Measurements from ENCODE around the gene KIZ. TPM values are rescaled to one million over a fixed set of nuclear protein-coding genes. Genes with fewer than 3 reads are reported as not detected.

KIZ gene
- total RNA-seq, 6 donors from 2014 or later, result 7.9 to 29.3 (median 15.2) TPM

GRCh38 chr20:21213691-21214090, 87.8 kb downstream of the KIZ start:
- Histone ChIP-seq H3K27me3 (no peaks in the 10 kb centered on the region), H3K36me3 (no peaks in the 10 kb centered on the region), H3K9me3 (no peaks in the 10 kb centered on the region), H3K27ac (no peak overlapping the region), H3K4me1 (no peaks in the 10 kb centered on the region), H3K4me3 (no peak overlapping the region)
- no peak for DNase-seq
- 87 to 88% methylated on average over 2 of the region's 2 CpGs for WGBS, 2 donors
- ATAC-seq (ENCODE audit: low FRiP score in 2 of 2), result no peak
- TF ChIP-seq POLR2AphosphoS5 (IDR thresholded peaks at IDR 0.05) (no peak), CTCF (IDR thresholded peaks at IDR 0.05) (no peak)

DNA sequence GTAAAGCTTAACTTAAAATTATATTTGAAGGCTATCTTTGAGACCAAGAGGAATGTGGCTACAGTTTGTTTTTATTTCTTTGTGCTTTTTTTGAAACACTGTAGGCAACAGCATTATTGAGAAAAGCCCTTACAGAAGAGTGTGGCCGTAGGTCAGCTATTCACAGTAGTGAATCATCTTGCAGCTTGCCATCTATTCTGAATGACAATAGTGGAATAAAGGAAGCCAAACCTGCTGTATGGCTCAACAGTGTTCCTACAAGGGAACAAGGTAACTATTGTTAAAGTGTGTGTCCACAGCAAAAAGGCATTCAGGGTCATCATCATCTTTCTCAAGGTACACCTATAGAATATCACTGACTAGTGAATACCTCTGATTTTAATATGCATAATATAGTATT, 88.5 kb downstream of the KIZ start:
- Histone ChIP-seq H3K4me1 (no peaks in the 10 kb centered on the region), H3K4me3 (no peak overlapping the region), H3K27ac (no peak overlapping the region), H3K36me3 (no peaks in the 10 kb centered on the region), H3K27me3 (no peaks in the 10 kb centered on the region), H3K9me3 (no peaks in the 10 kb centered on the region)
- no peak for ATAC-seq (ENCODE audit: low FRiP score in 2 of 2)
- no peak for DNase-seq
- TF ChIP-seq POLR2A (IDR thresholded peaks at IDR 0.05) (no peak), EP300 (IDR thresholded peaks at IDR 0.05) (no peak), CTCF (IDR thresholded peaks at IDR 0.05) (no peak), POLR2AphosphoS5 (IDR thresholded peaks at IDR 0.05) (no peak)
- WGBS, 2 donors, result 88 to 97% methylated on average over 1 of the region's 1 CpG

GRCh38 chr20:21219686-21220085, 93.8 kb downstream of the KIZ start:
- WGBS, 2 donors, result 66 to 89% methylated on average over 3 of the region's 3 CpGs
- Histone ChIP-seq H3K36me3 (no peaks in the 10 kb centered on the region), H3K4me1 (no peaks in the 10 kb centered on the region), H3K9me3 (no peaks in the 10 kb centered on the region), H3K4me3 (no peak overlapping the region), H3K27me3 (no peaks in the 10 kb centered on the region), H3K27ac (no peak overlapping the region)
- DNase-seq (no peak), ATAC-seq (ENCODE audit: low FRiP score in 2 of 2) (no peak)
- TF ChIP-seq CTCF (IDR thresholded peaks at IDR 0.05), result no peak
- no peak for TF ChIP-seq EP300 (IDR thresholded peaks at IDR 0.05)
- TF ChIP-seq POLR2A (IDR thresholded peaks at IDR 0.05), result no peak
- no peak for TF ChIP-seq POLR2AphosphoS5 (IDR thresholded peaks at IDR 0.05)

DNA sequence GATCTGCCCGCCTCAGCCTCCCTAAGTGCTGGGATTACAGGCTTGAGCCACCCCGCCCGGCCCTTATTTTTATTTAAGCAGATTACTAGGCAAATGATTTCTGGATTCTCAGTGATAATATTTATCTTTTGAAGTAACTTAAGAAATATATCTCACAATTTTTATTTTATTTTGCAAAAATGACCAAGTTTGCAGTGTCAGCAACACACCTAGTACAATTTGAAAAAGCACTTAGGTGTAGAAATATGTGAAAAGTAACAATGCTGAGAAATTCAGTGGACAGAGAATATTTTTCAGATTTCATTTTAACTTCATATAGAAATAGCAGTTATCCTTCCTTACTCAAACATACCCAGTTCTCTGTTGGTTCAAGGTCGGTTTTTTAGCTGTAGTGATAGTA, 98.3 kb downstream of the KIZ start:
- Histone ChIP-seq H3K27me3 (no peaks in the 10 kb centered on the region), H3K4me3 (no peak overlapping the region), H3K4me1 (no peaks in the 10 kb centered on the region), H3K36me3 (peaks cover 0 to 4% (median 1%) of the 10 kb centered on the region in 4 donors), H3K9me3 (no peaks in the 10 kb centered on the region), H3K27ac (no peak overlapping the region)
- 82 to 90% methylated on average over 4 of the region's 4 CpGs for WGBS, 2 donors
- ATAC-seq (ENCODE audit: low FRiP score in 2 of 2), result no peak
- TF ChIP-seq EP300 (IDR thresholded peaks at IDR 0.05), result no peak
- no peak for TF ChIP-seq POLR2A (IDR thresholded peaks at IDR 0.05)
- no peak for TF ChIP-seq POLR2AphosphoS5 (IDR thresholded peaks at IDR 0.05)
- DNase-seq, result no peak

DNA sequence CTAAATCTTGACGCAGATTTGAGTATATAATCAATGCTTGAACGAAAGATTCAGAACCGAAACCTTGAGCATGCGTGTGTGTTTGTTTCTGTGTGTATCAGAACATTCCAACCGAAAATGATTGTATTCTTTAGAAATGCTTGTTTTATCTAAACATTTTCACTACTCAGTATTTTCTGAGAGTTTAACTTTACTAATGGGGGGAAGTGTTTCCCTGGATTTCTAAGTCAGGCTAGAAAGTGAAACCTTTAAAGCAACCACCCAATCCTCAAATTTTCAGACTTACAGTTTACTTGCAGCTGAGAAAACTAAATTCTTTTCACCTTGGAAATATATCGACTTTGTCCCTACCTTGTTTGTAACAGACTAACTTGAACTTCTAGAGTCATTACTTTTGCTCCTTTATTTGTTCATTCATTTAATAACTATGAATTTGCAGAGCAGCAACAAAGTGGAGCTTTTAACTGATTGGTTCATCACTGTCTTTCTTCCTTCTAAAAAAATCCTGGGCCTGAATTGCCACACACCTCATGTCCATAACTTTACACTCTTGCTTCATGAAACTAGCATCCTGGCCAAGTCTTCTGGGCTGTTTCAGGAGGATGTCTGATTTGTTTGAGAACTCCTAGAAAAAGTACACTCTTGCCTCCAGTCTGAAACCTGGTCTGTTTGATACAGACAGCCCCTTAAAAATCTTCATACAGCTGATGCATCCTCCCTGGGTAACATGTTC, 99.5 kb downstream of the KIZ start:
- Histone ChIP-seq H3K4me3 (no peak overlapping the region), H3K27me3 (no peaks in the 10 kb centered on the region), H3K9me3 (no peaks in the 10 kb centered on the region), H3K36me3 (peaks cover 2 to 13% (median 9%) of the 10 kb centered on the region in 4 donors), H3K27ac (no peak overlapping the region), H3K4me1 (no peaks in the 10 kb centered on the region)
- 86 to 88% methylated on average over 6 of the region's 6 CpGs for WGBS, 2 donors
- ATAC-seq (ENCODE audit: low FRiP score in 2 of 2) (no peak), DNase-seq (no peak)
- TF ChIP-seq CTCF (IDR thresholded peaks at IDR 0.05), result no peak
- TF ChIP-seq EP300 (IDR thresholded peaks at IDR 0.05), result no peak
- no peak for TF ChIP-seq POLR2A (IDR thresholded peaks at IDR 0.05)
- no peak for TF ChIP-seq POLR2AphosphoS5 (IDR thresholded peaks at IDR 0.05)

All from upper lobe of left lung (tissue), 6 donors.